LNCaP clone FGC (cell line): Measurements from ENCODE around the gene ALB.
A peak's percentile ranks its signal among the peaks of the same experiment; 100 is the strongest.
"Not testable (repeated sequence)": the region's sequence is repeated elsewhere in the genome, so short reads cannot be mapped to it uniquely, and the experiment has no call there.

ENCODE experiments used
- DNase-seq: peaks from one replicate; pipeline ENCODE4 v3.0.0-alpha.2; 2011; ENCODE audit warnings: low read depth
- H3K4me3 ChIP-seq: 2 replicates; pipeline ENCODE4 v1.5.1; 2011; ENCODE audit warnings: mild to moderate bottlenecking, low read depth, low read length, control low read depth
- TF ChIP-seq, protein P1 (sequence below): IDR thresholded peaks from 2 replicates; pipeline ENCODE4 v1.5.1; 2012; ENCODE audit warnings: mild to moderate bottlenecking; ENCODE audit not compliant: control insufficient read depth, insufficient read depth; ENCODE audit errors: extremely low read depth

ALB gene

DNA sequence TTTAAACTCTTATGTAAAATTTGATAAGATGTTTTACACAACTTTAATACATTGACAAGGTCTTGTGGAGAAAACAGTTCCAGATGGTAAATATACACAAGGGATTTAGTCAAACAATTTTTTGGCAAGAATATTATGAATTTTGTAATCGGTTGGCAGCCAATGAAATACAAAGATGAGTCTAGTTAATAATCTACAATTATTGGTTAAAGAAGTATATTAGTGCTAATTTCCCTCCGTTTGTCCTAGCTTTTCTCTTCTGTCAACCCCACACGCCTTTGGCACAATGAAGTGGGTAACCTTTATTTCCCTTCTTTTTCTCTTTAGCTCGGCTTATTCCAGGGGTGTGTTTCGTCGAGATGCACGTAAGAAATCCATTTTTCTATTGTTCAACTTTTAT, at the start of gene ALB:
TSS of gene ALB (plus strand) at position 246 of the 400 bp plus-strand sequence. CDS start at position 287, 41 bp downstream.
- no peak within 1 kb of the TSS for H3K4me3 ChIP-seq
- TF ChIP-seq, protein P1, sequence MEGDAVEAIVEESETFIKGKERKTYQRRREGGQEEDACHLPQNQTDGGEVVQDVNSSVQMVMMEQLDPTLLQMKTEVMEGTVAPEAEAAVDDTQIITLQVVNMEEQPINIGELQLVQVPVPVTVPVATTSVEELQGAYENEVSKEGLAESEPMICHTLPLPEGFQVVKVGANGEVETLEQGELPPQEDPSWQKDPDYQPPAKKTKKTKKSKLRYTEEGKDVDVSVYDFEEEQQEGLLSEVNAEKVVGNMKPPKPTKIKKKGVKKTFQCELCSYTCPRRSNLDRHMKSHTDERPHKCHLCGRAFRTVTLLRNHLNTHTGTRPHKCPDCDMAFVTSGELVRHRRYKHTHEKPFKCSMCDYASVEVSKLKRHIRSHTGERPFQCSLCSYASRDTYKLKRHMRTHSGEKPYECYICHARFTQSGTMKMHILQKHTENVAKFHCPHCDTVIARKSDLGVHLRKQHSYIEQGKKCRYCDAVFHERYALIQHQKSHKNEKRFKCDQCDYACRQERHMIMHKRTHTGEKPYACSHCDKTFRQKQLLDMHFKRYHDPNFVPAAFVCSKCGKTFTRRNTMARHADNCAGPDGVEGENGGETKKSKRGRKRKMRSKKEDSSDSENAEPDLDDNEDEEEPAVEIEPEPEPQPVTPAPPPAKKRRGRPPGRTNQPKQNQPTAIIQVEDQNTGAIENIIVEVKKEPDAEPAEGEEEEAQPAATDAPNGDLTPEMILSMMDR: no peak
- peak; percentile 51 for DNase-seq

DNA sequence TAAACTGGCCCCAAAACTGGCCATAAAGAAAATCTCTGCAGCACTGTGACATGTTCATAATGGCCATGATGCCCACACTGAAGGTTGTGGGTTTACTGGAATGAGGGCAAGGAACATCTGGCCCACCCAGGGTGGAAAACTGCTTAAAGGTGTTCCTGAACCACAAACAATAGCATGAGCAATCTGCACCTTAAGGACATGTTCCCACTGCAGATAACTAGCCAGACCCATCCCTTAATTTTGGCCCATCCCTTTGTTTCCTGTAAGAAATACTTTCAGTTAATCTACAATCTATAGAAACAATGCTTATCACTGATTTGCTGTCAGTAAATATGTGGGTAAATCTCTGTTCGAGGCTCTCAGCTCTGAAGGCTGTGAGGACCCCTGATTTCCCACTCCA, 46.9 kb upstream of the ALB start:
- not testable (repeated sequence) for H3K4me3 ChIP-seq, DNase-seq

DNA sequence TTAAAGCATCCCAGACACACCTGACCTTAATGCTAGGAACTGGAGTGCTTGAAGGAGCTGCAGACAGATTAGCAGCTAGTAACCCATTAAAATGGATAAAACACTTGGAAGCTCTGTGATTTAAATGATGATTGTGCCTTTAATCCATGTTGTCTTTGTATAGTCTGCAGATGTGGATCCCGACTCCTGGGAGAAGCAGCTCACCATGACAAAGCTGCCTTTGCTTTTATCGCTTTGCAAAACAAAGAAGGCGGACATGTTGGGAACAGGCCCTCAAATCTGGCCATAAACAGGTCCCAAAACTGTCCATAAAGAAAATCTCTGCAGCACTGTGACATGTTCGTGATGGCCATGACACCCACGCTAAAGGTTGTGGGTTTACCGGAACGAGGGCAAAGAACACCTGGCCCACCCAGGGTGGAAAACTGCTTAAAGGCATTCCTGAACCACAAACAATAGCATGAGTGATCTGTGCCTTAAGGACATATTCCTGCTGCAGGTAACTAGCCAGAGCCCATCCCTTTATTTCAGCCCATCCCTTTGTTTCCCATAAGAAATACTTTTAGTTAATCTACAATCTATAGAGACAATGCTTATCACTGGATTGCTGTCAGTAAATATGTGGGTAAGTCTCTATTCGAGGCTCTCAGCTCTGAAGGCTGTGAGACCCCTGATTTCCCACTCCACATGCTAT, 34.4 kb upstream of the ALB start:
- H3K4me3 ChIP-seq, DNase-seq: not testable (repeated sequence)

DNA sequence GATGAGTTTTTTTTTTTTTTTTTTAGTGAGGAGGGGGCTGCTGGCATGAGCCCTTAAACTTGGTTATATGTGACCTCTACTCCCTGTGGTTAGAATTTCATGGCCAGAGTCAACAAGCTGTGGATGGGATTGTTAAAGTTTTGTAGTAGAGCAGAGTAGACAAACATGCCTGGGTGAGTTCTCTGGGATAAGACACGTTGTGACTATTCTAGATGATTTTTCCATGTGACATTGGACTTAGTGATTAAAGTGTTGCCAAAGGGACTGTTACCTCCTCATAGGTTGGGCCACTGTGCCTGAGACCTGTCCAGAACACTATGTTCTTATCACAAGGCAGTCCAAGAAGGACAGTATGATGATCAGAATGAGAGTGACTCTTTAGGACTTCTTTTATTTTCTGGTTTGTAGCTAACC, 28.8 kb upstream of the ALB start:
- no peak for DNase-seq
- H3K4me3 ChIP-seq: no peak overlapping the region

DNA sequence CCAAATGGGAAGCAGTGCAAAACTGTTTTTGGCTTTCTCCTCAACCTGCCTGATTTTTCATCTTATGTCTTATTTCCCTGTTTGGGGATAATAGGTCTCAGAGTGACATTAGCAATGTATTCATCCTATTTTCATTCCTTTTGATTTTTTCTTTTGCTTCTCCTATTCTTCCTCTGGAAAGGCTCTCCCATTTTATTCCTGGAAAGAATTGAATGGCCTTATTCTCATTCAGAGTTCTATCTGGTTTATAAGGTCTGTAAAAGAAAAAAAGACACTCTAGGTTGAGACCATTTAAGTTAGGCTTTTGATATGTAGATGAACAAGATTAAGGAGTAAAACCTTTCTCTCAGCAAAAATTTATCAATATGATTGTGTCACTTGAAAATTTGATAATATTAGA, 27.8 kb upstream of the ALB start:
- H3K4me3 ChIP-seq: no peak overlapping the region
- TF ChIP-seq, protein P1: no peak
- DNase-seq: no peak

More for the DNA sequence above, 28.8 kb upstream of the ALB start:
- TF ChIP-seq, protein P1: no peak

DNA sequence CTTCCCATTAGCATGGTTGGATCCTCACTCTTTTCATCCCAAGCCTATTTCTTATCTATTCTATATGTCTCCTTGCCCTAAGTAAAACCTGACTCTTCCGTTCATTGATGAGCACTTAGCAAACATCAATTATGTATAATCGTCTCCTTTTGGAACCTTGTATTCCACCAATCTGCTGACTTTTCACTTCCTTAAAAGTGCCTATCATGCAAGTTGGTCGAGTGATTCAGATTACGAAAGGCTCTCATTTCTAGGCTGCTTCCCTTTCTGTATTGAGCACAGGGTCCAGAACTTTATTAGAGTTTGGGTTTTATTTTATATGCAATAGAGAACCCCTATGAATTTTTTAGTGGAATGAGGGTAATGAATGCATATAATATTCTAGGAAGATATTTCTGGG, 27.1 kb upstream of the ALB start:
- H3K4me3 ChIP-seq: no peak overlapping the region
- TF ChIP-seq, protein P1: no peak
- DNase-seq: no peak

DNA sequence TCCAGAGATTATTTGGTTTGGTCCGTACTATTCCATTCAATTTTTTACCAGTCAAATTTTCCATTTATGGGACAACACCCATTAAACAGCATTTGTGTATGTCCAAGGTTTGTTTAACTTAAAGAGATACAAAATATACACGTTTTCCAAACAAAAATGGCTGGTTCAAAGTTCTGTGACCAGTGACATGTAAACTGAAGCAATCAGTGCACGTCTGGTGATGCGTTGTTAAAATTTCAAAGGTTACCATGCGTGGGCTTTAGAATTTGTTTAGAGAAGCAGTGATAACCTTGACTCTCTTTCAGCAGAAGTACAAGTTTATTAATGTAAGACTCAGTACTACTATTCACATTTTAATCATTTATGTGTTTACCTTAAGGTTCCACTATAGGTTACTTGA, 25.2 kb upstream of the ALB start:
- TF ChIP-seq, protein P1: no peak
- H3K4me3 ChIP-seq: no peak overlapping the region
- DNase-seq: no peak

DNA sequence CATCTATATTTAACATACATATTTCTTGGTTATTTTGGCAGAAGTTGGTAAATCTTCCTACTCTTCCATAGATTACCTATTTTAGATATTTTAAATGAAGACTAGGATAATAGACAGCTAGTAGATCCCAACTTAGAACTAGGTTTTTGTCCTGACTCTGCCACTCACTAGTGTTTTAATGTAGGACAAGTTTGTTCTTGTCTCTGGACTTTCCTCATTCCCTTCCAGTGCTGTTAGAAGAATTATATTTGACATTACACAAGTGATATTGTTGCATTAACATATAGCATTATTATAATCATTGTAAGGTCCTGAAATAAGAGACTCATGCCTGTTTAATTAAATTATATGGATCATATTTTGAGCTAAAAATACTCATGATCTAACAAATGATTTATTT, 24.1 kb upstream of the ALB start:
- TF ChIP-seq, protein P1: no peak
- H3K4me3 ChIP-seq: no peak overlapping the region
- DNase-seq: no peak
